IMR-90 (cell line): ENCODE measurements around the gene GPR158. TPM values are rescaled to one million over a fixed set of nuclear protein-coding genes. Genes with fewer than 3 reads are reported as not detected.

ENCODE experiments used
- ATAC-seq: fragments of 200-7000 bp; cut with Tn5 transposase; 2 replicates; pipeline ENCODE4 v1.9.1; 2020; ENCODE audit warnings: low read depth, mild to moderate bottlenecking, moderate library complexity
- Bru-seq: library from RNA; stranded (reverse); fragments of 400-500 nt; gene quantifications from one replicate; lab custom pipeline; 2021; lab: Mats Ljungman, UMichigan
- BruChase-seq, 2 experiments: library from RNA; stranded (reverse); fragments of 400-500 nt; gene quantifications; one replicate each; lab custom pipeline; 2021; lab: Mats Ljungman, UMichigan
- BruUV-seq: library from RNA; stranded (reverse); fragments of 400-500 nt; replicated peaks from 2 replicates; lab custom pipeline; 2021; lab: Mats Ljungman, UMichigan
- CTCF ChIA-PET: fragments of 300-600 bp; formaldehyde crosslinking; extraction: SDS; loops from one replicate; lab custom pipeline; 2021; ENCODE audit warnings: antibody characterized with exemption; lab: Yijun Ruan, JAX
- POLR2A ChIA-PET: fragments of 300-600 bp; sonication (Branson Sonifier 250); formaldehyde crosslinking; loops from one replicate; lab custom pipeline; 2022; ENCODE audit warnings: antibody characterized with exemption; ENCODE audit not compliant: unreplicated experiment; lab: Charles Lee
- DNase-seq: peaks from one replicate; pipeline ENCODE4 v3.0.0; 2013
- H2AFZ ChIP-seq: replicated peaks from 2 replicates; pipeline ENCODE3; 2013; ENCODE audit warnings: low read length, mild to moderate bottlenecking; ENCODE audit not compliant: poor library complexity
- H2AK5ac ChIP-seq: 2 replicates; pipeline ENCODE4 v1.6.1; 2013; ENCODE audit warnings: low read depth, low read length, inconsistent platforms
- H2AK9ac ChIP-seq: replicated peaks from 2 replicates; pipeline ENCODE3; 2013; ENCODE audit warnings: mild to moderate bottlenecking, low read depth, low read length, moderate library complexity; ENCODE audit not compliant: poor library complexity
- H2BK120ac ChIP-seq: 2 replicates; pipeline ENCODE4 v1.6.1; 2013; ENCODE audit warnings: low read depth, low read length, inconsistent platforms
- H2BK15ac ChIP-seq: 3 replicates; pipeline ENCODE4 v1.6.1; 2013; ENCODE audit warnings: low read depth, low read length, inconsistent platforms
- H2BK20ac ChIP-seq: 2 replicates; pipeline ENCODE4 v1.6.1; 2013; ENCODE audit warnings: low read depth, mild to moderate bottlenecking, inconsistent platforms, low read length, moderate library complexity
- H2BK5ac ChIP-seq: 2 replicates; pipeline ENCODE4 v1.6.1; 2013; ENCODE audit warnings: mild to moderate bottlenecking, low read depth, low read length, inconsistent platforms; ENCODE audit not compliant: poor library complexity, severe bottlenecking
- H3K14ac ChIP-seq: replicated peaks from 2 replicates; pipeline ENCODE4 v1.6.1; 2013; ENCODE audit warnings: low read depth, low read length, inconsistent platforms
- H3K18ac ChIP-seq: 2 replicates; pipeline ENCODE4 v1.6.1; 2013; ENCODE audit warnings: low read depth, low read length, control low read depth
- H3K23ac ChIP-seq: 2 replicates; pipeline ENCODE4 v1.6.1; 2013; ENCODE audit warnings: low read depth, low read length, inconsistent platforms
- H3K27ac ChIP-seq: 2 replicates; pipeline ENCODE4 v1.5.1; 2013; ENCODE audit warnings: mild to moderate bottlenecking, control low read depth, low read length; ENCODE audit not compliant: insufficient read depth
- H3K27me3 ChIP-seq: 2 replicates; pipeline ENCODE4 v1.6.1; 2013; ENCODE audit warnings: low read length; ENCODE audit not compliant: control insufficient read depth, insufficient read depth
- H3K36me3 ChIP-seq: 2 replicates; pipeline ENCODE4 v1.6.1; 2013; ENCODE audit warnings: low read length, mixed read lengths; ENCODE audit not compliant: control insufficient read depth, insufficient read depth
- H3K4ac ChIP-seq: 2 replicates; pipeline ENCODE4 v1.6.1; 2013; ENCODE audit warnings: low read depth, low read length, inconsistent platforms
- H3K4me1 ChIP-seq: 2 replicates; pipeline ENCODE4 v1.6.1; 2013; ENCODE audit warnings: low read length, mixed read lengths; ENCODE audit not compliant: control insufficient read depth, insufficient read depth
- H3K4me2 ChIP-seq: 2 replicates; pipeline ENCODE4 v1.6.1; 2013; ENCODE audit warnings: low read depth, mild to moderate bottlenecking, control low read depth, low read length, moderate library complexity
- H3K4me3 ChIP-seq: 2 replicates; pipeline ENCODE4 v1.5.1; 2013; ENCODE audit warnings: low read depth, mild to moderate bottlenecking, control low read depth, low read length, moderate library complexity; ENCODE audit not compliant: insufficient read depth
- H3K56ac ChIP-seq: 2 replicates; pipeline ENCODE4 v1.6.1; 2013; ENCODE audit warnings: low read length, inconsistent platforms; ENCODE audit not compliant: insufficient read depth; ENCODE audit errors: extremely low read depth
- H3K79me1 ChIP-seq, 2 experiments: 2 replicates each; pipeline ENCODE4 v1.6.1; 2013; ENCODE audit warnings: low read length in 2 of 2, inconsistent platforms in 1 of 2, low read depth in 1 of 2
- H3K9ac ChIP-seq: 2 replicates; pipeline ENCODE4 v1.6.1; 2013; ENCODE audit warnings: low read depth, low read length, control low read depth
- H3K9me1 ChIP-seq: 2 replicates; pipeline ENCODE4 v1.6.1; 2013; ENCODE audit warnings: low read length, inconsistent platforms; ENCODE audit not compliant: insufficient read depth
- H3K9me3 ChIP-seq: 2 replicates; pipeline ENCODE4 v1.6.1; 2013; ENCODE audit warnings: low read length; ENCODE audit not compliant: control insufficient read depth, insufficient read depth
- H4K20me1 ChIP-seq: 2 replicates; pipeline ENCODE4 v1.6.1; 2013; ENCODE audit warnings: low read length, inconsistent platforms; ENCODE audit not compliant: insufficient read depth
- H4K5ac ChIP-seq: 2 replicates; pipeline ENCODE4 v1.6.1; 2013; ENCODE audit warnings: mild to moderate bottlenecking, low read depth, low read length, control low read depth
- H4K8ac ChIP-seq, 2 experiments: 2 replicates each; pipeline ENCODE4 v1.6.1; 2013; ENCODE audit warnings: low read depth in 2 of 2, low read length in 2 of 2, control low read depth in 1 of 2, inconsistent platforms in 1 of 2
- H4K91ac ChIP-seq: 2 replicates; pipeline ENCODE4 v1.6.1; 2013; ENCODE audit warnings: low read depth, low read length, inconsistent platforms; ENCODE audit not compliant: insufficient read depth
- MAZ ChIP-seq: IDR thresholded peaks from 2 replicates; pipeline ENCODE4 v1.6.1; 2012; ENCODE audit warnings: low read depth, mild to moderate bottlenecking, low read length, improper control_type of control experiment, moderate library complexity, borderline replicate concordance
- SMC3 ChIP-seq: fragments of 150-350 bp; IDR thresholded peaks from 2 replicates; pipeline ENCODE4 v1.6.1; 2016; ENCODE audit warnings: low read depth, mild to moderate bottlenecking, antibody characterized with exemption, low read length, moderate library complexity
- WGBS, 2 experiments: methylation state at CpG; one replicate each; pipeline versions ENCODE4 v1.1.5 to v1.1.7; 2013; ENCODE audit warnings: missing lambda C conversion rate in 2 of 2; ENCODE audit not compliant: insufficient read length in 1 of 2; ENCODE audit errors: extremely low coverage in 2 of 2; 5-methylcytosine and 5-hydroxymethylcytosine counted together
- dilution Hi-C: fragments of 300-500 bp; cut with HindIII; formaldehyde crosslinking; loops from one replicate; pipeline ENCODE4 v1.14.3; 2018; ENCODE audit warnings: low sequenced_read_pairs; ENCODE audit not compliant: unreplicated experiment
- in situ Hi-C: fragments of 300-500 bp; cut with MboI; formaldehyde crosslinking; loops from 3 replicates; pipeline ENCODE4 v1.14.3; 2019; ENCODE audit warnings: low sequenced_read_pairs, inconsistent platforms, mixed read lengths
- intact Hi-C: fragments of 100-400 bp; cut with micrococcal nuclease; formaldehyde crosslinking; loops from 2 replicates; pipeline ENCODE4 v1.10.0; 2022
- long read RNA-seq: library from polyadenylated mRNA; unstranded; transcript quantifications from one replicate; pipeline ENCODE4 v2.0.0, GENCODE V29; 2021; ENCODE audit not compliant: unreplicated experiment
- polyA plus RNA-seq, 3 experiments: library from polyadenylated mRNA; depleted of rRNA; stranded (reverse); fragments of >200 nt; gene quantifications; 2 replicates each; pipeline ENCODE4 v1.2.3, GENCODE V29; 2012; ENCODE audit warnings: low replicate concordance in 1 of 3
- total RNA-seq: library from RNA; depleted of rRNA; stranded (reverse); fragments of >200 nt; gene quantifications from 2 replicates; pipeline ENCODE4 v1.2.3, GENCODE V29; 2012; rRNA removed

GPR158 gene, protein sequence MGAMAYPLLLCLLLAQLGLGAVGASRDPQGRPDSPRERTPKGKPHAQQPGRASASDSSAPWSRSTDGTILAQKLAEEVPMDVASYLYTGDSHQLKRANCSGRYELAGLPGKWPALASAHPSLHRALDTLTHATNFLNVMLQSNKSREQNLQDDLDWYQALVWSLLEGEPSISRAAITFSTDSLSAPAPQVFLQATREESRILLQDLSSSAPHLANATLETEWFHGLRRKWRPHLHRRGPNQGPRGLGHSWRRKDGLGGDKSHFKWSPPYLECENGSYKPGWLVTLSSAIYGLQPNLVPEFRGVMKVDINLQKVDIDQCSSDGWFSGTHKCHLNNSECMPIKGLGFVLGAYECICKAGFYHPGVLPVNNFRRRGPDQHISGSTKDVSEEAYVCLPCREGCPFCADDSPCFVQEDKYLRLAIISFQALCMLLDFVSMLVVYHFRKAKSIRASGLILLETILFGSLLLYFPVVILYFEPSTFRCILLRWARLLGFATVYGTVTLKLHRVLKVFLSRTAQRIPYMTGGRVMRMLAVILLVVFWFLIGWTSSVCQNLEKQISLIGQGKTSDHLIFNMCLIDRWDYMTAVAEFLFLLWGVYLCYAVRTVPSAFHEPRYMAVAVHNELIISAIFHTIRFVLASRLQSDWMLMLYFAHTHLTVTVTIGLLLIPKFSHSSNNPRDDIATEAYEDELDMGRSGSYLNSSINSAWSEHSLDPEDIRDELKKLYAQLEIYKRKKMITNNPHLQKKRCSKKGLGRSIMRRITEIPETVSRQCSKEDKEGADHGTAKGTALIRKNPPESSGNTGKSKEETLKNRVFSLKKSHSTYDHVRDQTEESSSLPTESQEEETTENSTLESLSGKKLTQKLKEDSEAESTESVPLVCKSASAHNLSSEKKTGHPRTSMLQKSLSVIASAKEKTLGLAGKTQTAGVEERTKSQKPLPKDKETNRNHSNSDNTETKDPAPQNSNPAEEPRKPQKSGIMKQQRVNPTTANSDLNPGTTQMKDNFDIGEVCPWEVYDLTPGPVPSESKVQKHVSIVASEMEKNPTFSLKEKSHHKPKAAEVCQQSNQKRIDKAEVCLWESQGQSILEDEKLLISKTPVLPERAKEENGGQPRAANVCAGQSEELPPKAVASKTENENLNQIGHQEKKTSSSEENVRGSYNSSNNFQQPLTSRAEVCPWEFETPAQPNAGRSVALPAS (N-terminal part only)
- total RNA-seq (not detected in 2 replicates), polyA plus RNA-seq (2012; rRNA removed) (not detected in 2 replicates), Bru-seq, nascent RNA (percentile 4 among the genes with signal in this experiment), BruChase-seq, experiment 1, labeled RNA remaining after a 6-hour chase (percentile 2 among the genes with signal in this experiment), BruChase-seq, experiment 2, labeled RNA remaining after a 2-hour chase (percentile 3 among the genes with signal in this experiment)
- not detected in 2 replicates for polyA plus RNA-seq (2012; cell fraction: cytosol; rRNA removed)
- polyA plus RNA-seq (2012; cell fraction: nucleus; rRNA removed; ENCODE audit: low replicate concordance) = not detected in 2 replicates
- long read RNA-seq = 0 reads

DNA sequence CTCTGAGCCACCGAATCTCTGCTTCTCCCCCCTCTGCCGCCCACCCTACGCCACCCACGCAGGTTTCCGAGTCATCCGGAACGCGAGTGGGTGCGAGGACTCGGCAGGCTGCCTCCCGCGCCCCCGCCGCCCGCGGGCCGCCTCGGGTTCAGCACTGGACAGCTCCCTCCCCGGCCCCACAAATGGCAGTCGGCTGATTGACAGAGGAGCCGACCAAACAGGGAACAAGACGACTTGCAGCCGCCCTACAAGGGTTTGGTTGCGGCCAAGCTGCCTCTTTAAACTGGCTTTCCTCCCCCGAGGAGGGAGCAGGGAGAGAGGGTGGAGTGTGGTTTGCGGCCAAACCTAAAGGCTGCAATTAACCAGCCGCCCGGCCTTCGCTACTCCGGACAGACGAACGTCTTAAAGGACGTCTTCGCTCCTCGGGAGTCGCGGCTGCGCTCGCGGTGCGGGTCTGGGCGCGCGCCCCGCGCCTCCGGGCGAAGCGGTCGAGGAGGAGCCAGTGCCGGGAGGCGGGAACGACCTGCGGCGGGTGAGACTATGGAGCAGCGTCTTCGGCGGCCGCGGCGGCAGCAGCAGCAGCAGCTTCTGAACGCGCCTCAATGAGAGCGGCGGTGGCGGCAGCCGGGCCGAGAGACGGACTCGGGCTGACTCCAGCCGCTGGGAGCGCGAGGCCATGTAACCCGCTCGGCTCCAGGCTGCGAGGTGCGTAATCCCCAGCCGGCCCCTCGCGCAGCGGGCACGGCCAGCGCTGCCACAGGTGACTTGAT lies at the start of gene GPR158:
TSS of gene GPR158 (plus strand) at position 541 of the 770 bp plus-strand sequence. CDS start 420 bp downstream, outside the sequence.
- no peaks in the 10 kb centered on the region for H4K20me1 ChIP-seq
- H2BK120ac ChIP-seq = no peak within 1 kb of the TSS
- H2AK5ac ChIP-seq = no peak within 1 kb of the TSS
- no peaks in the 10 kb centered on the region for H3K36me3 ChIP-seq
- peak; percentile 98 for ATAC-seq
- H3K4me1 ChIP-seq = no peaks in the 10 kb centered on the region
- H4K8ac ChIP-seq = no peak within 1 kb of the TSS
- peaks cover 4% of the 10 kb centered on the region; the same call in 1 of the 2 replicates for H3K9me3 ChIP-seq
- H3K4me3 ChIP-seq = peak within 1 kb of the TSS; percentile 46
- H3K79me1 ChIP-seq = no peaks in the 10 kb centered on the region
- dilution Hi-C loops (no loop called here), intact Hi-C loops (no loop called here), in situ Hi-C loops (no loop called here)
- no peak within 1 kb of the TSS for H3K4ac ChIP-seq
- peak; percentile 85 for DNase-seq
- 3% methylated on average over 53 of the region's 83 CpGs; no CpG with 5 or more reads in 1 of the 2 experiments for WGBS, 2 experiments
- H4K5ac ChIP-seq = no peak within 1 kb of the TSS
- CTCF ChIA-PET = no interaction called here
- no peak within 1 kb of the TSS for H3K9ac ChIP-seq
- H4K91ac ChIP-seq = no peak within 1 kb of the TSS
- peaks cover 21% of the 10 kb centered on the region for H3K27me3 ChIP-seq
- no peak within 1 kb of the TSS for H3K14ac ChIP-seq
- no peak within 1 kb of the TSS for H2BK20ac ChIP-seq
- peak within 1 kb of the TSS; percentile 60 for H3K4me2 ChIP-seq
- no peak within 1 kb of the TSS for H2BK15ac ChIP-seq
- no peak within 1 kb of the TSS for H3K56ac ChIP-seq
- H2BK5ac ChIP-seq = no peak within 1 kb of the TSS
- no peaks in the 10 kb centered on the region for H3K9me1 ChIP-seq
- no TSS peak for BruUV-seq
- no peak within 1 kb of the TSS for H3K27ac ChIP-seq
- peak within 1 kb of the TSS; percentile 70 for H2AK9ac ChIP-seq
- no peak for TF ChIP-seq SMC3
- TF ChIP-seq MAZ = peak; percentile 70; the same call in 1 of the 2 replicates
- H3K23ac ChIP-seq = no peak within 1 kb of the TSS
- POLR2A ChIA-PET = no interaction called here
- H2AFZ ChIP-seq = peak within 1 kb of the TSS; percentile 88
- H3K18ac ChIP-seq = no peak within 1 kb of the TSS
